Measurements from ENCODE around the gene SKAP1.

DNA sequence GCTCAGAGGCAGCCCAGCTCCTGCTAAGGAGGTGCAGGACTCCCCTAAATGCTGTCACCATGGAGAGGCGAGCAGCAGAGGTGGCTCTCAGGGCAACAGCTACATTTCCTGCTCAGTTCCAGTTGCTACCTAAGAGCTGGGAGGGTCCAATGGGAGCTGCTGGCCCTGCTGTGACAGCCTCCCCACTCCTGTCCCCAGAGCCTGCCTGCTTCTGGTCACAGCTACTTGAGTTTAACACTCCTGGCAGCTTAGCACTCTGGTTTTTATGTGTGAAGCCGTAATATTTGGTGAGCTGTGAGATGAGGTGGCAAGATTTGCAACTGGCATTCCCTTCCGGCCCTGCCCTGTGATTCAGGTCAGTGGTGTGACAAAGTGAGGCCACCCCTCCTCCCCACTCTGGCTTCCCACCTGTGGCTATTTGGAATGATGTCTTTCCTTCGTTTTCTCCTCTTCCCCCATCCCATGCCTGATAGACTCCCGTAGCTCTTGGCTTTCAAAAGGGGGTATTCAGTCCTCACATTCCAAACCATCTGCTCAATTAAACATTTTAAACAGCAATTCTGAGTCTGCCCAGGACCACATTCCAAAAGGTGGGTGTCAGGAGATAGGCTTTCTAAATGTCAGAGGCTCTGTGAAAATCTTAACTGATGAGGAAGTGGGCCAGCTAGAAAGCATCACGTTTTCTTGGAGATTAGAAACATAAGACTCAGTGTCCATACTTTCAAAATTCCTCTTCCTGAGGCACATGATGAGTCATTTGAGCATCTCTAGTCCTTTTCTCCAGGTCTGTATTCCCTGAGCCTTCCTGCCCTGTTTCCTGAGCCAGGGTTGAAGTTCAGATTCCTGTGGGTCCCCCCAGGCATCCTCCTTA lies 42.6 kb upstream of the SKAP1 start:
- TF ChIP-seq, protein P1, sequence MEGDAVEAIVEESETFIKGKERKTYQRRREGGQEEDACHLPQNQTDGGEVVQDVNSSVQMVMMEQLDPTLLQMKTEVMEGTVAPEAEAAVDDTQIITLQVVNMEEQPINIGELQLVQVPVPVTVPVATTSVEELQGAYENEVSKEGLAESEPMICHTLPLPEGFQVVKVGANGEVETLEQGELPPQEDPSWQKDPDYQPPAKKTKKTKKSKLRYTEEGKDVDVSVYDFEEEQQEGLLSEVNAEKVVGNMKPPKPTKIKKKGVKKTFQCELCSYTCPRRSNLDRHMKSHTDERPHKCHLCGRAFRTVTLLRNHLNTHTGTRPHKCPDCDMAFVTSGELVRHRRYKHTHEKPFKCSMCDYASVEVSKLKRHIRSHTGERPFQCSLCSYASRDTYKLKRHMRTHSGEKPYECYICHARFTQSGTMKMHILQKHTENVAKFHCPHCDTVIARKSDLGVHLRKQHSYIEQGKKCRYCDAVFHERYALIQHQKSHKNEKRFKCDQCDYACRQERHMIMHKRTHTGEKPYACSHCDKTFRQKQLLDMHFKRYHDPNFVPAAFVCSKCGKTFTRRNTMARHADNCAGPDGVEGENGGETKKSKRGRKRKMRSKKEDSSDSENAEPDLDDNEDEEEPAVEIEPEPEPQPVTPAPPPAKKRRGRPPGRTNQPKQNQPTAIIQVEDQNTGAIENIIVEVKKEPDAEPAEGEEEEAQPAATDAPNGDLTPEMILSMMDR (conservative IDR thresholded peaks at IDR 0.05; ENCODE audit: low read depth in 2 of 2), result no peak
- no peak for TF ChIP-seq POLR2AphosphoS5 (IDR thresholded peaks at IDR 0.05; ENCODE audit: low read depth)

Data from GM23338 (cell line).